Panc1 (cell line): ENCODE measurements around the gene GDF10. TPM values are rescaled to one million over a fixed set of nuclear protein-coding genes. Genes with fewer than 3 reads are reported as not detected.

ENCODE experiments used
- ATAC-seq: fragments of 200-7000 bp; cut with Tn5 transposase; 2 replicates; pipeline ENCODE4 v1.9.1; 2020; ENCODE audit warnings: mild to moderate bottlenecking, moderate library complexity
- BruUV-seq: library from RNA; stranded (reverse); fragments of 400-500 nt; replicated peaks from 2 replicates; lab custom pipeline; 2021; lab: Mats Ljungman, UMichigan
- CTCF ChIA-PET: fragments of 300-600 bp; sonication (Branson Sonifier 250); formaldehyde crosslinking; loops from one replicate; lab custom pipeline; 2022; ENCODE audit warnings: antibody characterized with exemption; lab: Charles Lee
- POLR2A ChIA-PET: fragments of 300-600 bp; sonication (Branson Sonifier 250); formaldehyde crosslinking; loops from one replicate; lab custom pipeline; 2022; ENCODE audit warnings: antibody characterized with exemption; lab: Charles Lee
- DNase-seq: peaks from one replicate; pipeline ENCODE4 v3.0.0-alpha.2; 2010; ENCODE audit warnings: low read depth, low spot score
- H3K27ac ChIP-seq: 2 replicates; pipeline ENCODE4 v1.5.1; 2011; ENCODE audit warnings: mild to moderate bottlenecking, low read length, inconsistent platforms
- H3K27me3 ChIP-seq: fragments of 200-500 bp; sonication (Bioruptor generic); 2 replicates; pipeline ENCODE4 v1.6.0; 2014; ENCODE audit warnings: low read length, inconsistent platforms; ENCODE audit not compliant: control insufficient read depth, insufficient read depth
- H3K36me3 ChIP-seq: fragments of 200-500 bp; sonication (Bioruptor generic); 2 replicates; pipeline ENCODE4 v1.5.1; 2014; ENCODE audit warnings: inconsistent platforms, mild to moderate bottlenecking, low read length, moderate library complexity; ENCODE audit not compliant: control insufficient read depth, insufficient read depth
- H3K4me1 ChIP-seq: 2 replicates; pipeline ENCODE4 v1.5.1; 2011; ENCODE audit warnings: inconsistent platforms, mild to moderate bottlenecking, low read length, moderate library complexity; ENCODE audit not compliant: control insufficient read depth, insufficient read depth
- H3K4me3 ChIP-seq, 2 experiments: 2 replicates each; pipeline ENCODE4 v1.5.1; 2011 to 2012; ENCODE audit warnings: low read depth in 2 of 2, low read length in 2 of 2, mild to moderate bottlenecking in 2 of 2, inconsistent platforms in 1 of 2, moderate library complexity in 1 of 2
- H3K9me3 ChIP-seq: fragments of 200-500 bp; sonication (Bioruptor generic); 2 replicates; pipeline ENCODE4 v1.5.1; 2014; ENCODE audit warnings: low read depth, mild to moderate bottlenecking, inconsistent platforms, low read length, moderate library complexity; ENCODE audit not compliant: control insufficient read depth, insufficient read depth
- POLR2AphosphoS5 ChIP-seq: IDR thresholded peaks from 2 replicates; pipeline ENCODE4 v1.6.1; 2012; ENCODE audit warnings: mild to moderate bottlenecking, low read depth, low read length, moderate library complexity
- REST ChIP-seq, 2 experiments: IDR thresholded peaks; 2 replicates each; pipeline ENCODE4 v1.6.1; 2011 to 2012; ENCODE audit warnings: low read depth in 2 of 2, control low read depth in 1 of 2, low read length in 1 of 2, mild to moderate bottlenecking in 1 of 2, moderate library complexity in 1 of 2; ENCODE audit not compliant: insufficient read depth in 1 of 2
- SIN3A ChIP-seq: IDR thresholded peaks from 2 replicates; pipeline ENCODE4 v1.6.1; 2012; ENCODE audit warnings: low read depth, mild to moderate bottlenecking, low read length, moderate library complexity, borderline replicate concordance; ENCODE audit not compliant: insufficient read depth
- TCF7L2 ChIP-seq: IDR thresholded peaks from 2 replicates; pipeline ENCODE4 v1.6.1; 2011; ENCODE audit warnings: mild to moderate bottlenecking, low read depth, low read length, inconsistent platforms
- in situ Hi-C: cut with HindIII; loops from 2 replicates; pipeline ENCODE4 v1.10.0; 2016; ENCODE audit warnings: low sequenced_read_pairs, low pct_unique_long_range_greater_than_20kb
- intact Hi-C: fragments of 100-400 bp; cut with micrococcal nuclease; formaldehyde crosslinking; loops from one replicate; pipeline ENCODE4 v1.10.0; 2022; ENCODE audit not compliant: unreplicated experiment
- total RNA-seq: library from RNA; stranded (reverse); gene quantifications from one replicate; pipeline ENCODE4 v1.2.1, GENCODE V29; 2021; ENCODE audit not compliant: unreplicated experiment
- TF ChIP-seq, protein P1 (sequence below): fragments of 450-650 bp; IDR thresholded peaks from 2 replicates; pipeline ENCODE4 v1.5.1; 2017; ENCODE audit warnings: mild to moderate bottlenecking

Gene GDF10
- total RNA-seq, 1 experiment from 2014 or later: 1.2 TPM

DNA sequence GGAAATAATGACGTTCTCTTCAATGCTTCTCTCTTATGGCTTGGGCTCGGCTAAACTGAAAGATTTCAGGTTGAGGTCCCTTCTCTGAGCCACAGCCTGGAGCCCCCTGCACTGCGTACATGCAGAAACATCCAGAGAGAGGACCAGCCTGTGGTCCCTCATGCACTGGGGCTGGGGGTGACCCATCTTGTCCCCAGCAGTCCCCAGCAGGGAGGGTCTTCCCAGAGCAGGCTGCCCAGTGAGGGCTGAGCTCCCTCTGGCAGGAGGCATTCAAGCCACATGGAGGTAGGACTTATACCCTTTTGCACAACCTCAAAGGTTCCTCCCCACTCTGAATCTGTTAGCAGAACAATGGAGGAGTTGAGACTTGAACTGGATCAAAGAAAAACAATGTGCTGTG is 7.4 kb downstream of the GDF10 start:
- no peaks in the 10 kb centered on the region for H3K9me3 ChIP-seq
- intact Hi-C loops: no loop called here
- no peak overlapping the region for H3K4me3 ChIP-seq
- TF ChIP-seq SIN3A: no peak
- TF ChIP-seq, protein P1, sequence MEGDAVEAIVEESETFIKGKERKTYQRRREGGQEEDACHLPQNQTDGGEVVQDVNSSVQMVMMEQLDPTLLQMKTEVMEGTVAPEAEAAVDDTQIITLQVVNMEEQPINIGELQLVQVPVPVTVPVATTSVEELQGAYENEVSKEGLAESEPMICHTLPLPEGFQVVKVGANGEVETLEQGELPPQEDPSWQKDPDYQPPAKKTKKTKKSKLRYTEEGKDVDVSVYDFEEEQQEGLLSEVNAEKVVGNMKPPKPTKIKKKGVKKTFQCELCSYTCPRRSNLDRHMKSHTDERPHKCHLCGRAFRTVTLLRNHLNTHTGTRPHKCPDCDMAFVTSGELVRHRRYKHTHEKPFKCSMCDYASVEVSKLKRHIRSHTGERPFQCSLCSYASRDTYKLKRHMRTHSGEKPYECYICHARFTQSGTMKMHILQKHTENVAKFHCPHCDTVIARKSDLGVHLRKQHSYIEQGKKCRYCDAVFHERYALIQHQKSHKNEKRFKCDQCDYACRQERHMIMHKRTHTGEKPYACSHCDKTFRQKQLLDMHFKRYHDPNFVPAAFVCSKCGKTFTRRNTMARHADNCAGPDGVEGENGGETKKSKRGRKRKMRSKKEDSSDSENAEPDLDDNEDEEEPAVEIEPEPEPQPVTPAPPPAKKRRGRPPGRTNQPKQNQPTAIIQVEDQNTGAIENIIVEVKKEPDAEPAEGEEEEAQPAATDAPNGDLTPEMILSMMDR: no peak
- no peak for TF ChIP-seq POLR2AphosphoS5
- no peak for TF ChIP-seq TCF7L2
- no peak for TF ChIP-seq REST (IDR thresholded peaks at IDR 0.05; ENCODE audit: insufficient read depth in 1 of 2, low read depth in 2 of 2, low read length in 1 of 2)
- H3K4me1 ChIP-seq: no peaks in the 10 kb centered on the region; the same call in 1 of the 2 replicates
- BruUV-seq: no TSS peak
- DNase-seq (no peak), ATAC-seq (no peak)
- H3K27ac ChIP-seq: no peak overlapping the region
- ChIA-PET POLR2A (no interaction called here), CTCF (interaction anchor here (0.6 kb wide), 1 partner anchor 259 kb away, joined by 4 read pairs; no protein-coding TSS in a partner anchor)
- H3K27me3 ChIP-seq: peaks cover 7% of the 10 kb centered on the region
- in situ Hi-C loops: no loop called here
- no peaks in the 10 kb centered on the region for H3K36me3 ChIP-seq

DNA sequence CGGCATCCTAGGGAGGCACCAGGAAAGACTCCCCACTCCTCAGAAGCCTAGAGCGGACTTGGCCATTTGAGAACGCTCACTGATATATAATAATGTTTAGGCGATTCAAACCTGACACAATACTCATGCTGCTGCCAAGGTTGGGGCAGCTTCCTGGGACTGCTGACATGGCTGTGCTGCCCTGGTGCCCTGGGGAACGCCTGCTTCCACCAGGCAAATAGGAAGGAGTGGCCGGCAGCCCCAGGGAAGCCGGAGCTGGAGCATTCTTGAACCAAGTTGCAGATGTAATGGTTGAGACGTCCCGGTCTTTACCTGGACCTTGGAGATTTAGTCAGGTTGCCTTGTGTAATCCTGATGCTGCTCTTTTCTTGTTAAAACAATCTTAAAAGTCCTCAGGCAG is 8.8 kb downstream of the GDF10 start:
- ATAC-seq (no peak), DNase-seq (no peak)
- Histone ChIP-seq H3K4me1 (no peaks in the 10 kb centered on the region; the same call in 1 of the 2 replicates), H3K36me3 (no peaks in the 10 kb centered on the region), H3K4me3 (no peak overlapping the region), H3K9me3 (no peaks in the 10 kb centered on the region), H3K27me3 (peaks cover 7% of the 10 kb centered on the region), H3K27ac (no peak overlapping the region)
- in situ Hi-C loops: no loop called here
- POLR2A ChIA-PET: no interaction called here
- CTCF ChIA-PET: no interaction called here
- intact Hi-C loops: no loop called here
- TF ChIP-seq SIN3A (no peak), REST (IDR thresholded peaks at IDR 0.05; ENCODE audit: insufficient read depth in 1 of 2, low read depth in 2 of 2, low read length in 1 of 2) (no peak), POLR2AphosphoS5 (no peak), TCF7L2 (no peak)
- TF ChIP-seq, protein P1: no peak
- no TSS peak for BruUV-seq
